Vagina (tissue), 2 donors: ENCODE measurements around the gene GALNT17. TPM values are rescaled to one million over a fixed set of nuclear protein-coding genes. Genes with fewer than 3 reads are reported as not detected.

ENCODE experiments used
- DNase-seq, 2 donors: peaks; one replicate each; pipeline ENCODE4 v3.0.0-alpha.2; 2017; ENCODE audit errors: extremely low spot score in 2 of 2
- H3K27ac ChIP-seq: fragments of 200-600 bp; sonication (generic); one replicate; pipeline ENCODE4 v1.5.1; 2019
- H3K27me3 ChIP-seq: fragments of 200-600 bp; sonication (generic); one replicate; pipeline ENCODE4 v1.5.1; 2019
- H3K36me3 ChIP-seq, 2 donors: fragments of 200-600 bp; sonication (generic); one replicate each; pipeline ENCODE4 v1.5.1; 2017 to 2019
- H3K4me1 ChIP-seq: fragments of 200-600 bp; sonication (generic); one replicate; pipeline ENCODE4 v1.5.1; 2019
- H3K4me3 ChIP-seq, 2 donors: fragments of 200-600 bp; sonication (generic); 1 replicate in 1 of 2; 2 replicates in 1 of 2; pipeline ENCODE4 v1.5.1; 2016 to 2019
- H3K9me3 ChIP-seq: fragments of 200-600 bp; sonication (generic); one replicate; pipeline ENCODE4 v1.5.1; 2019
- POLR2A ChIP-seq, 2 donors: fragments of 450-650 bp; IDR thresholded peaks; one replicate each; pipeline ENCODE4 v1.6.1; 2017; ENCODE audit warnings: antibody characterized with exemption in 2 of 2, mild to moderate bottlenecking in 2 of 2, moderate library complexity in 2 of 2
- POLR2AphosphoS5 ChIP-seq, 2 donors: sonication (generic); formaldehyde crosslinking; IDR thresholded peaks; one replicate each; pipeline ENCODE4 v1.9.0; 2017; ENCODE audit warnings: antibody characterized with exemption in 2 of 2, mild to moderate bottlenecking in 2 of 2, low read depth in 1 of 2; ENCODE audit not compliant: insufficient read depth in 1 of 2
- intact Hi-C: fragments of 100-400 bp; cut with DNase I; formaldehyde crosslinking; loops from one replicate; pipeline ENCODE4 v1.15.1; 2023
- total RNA-seq: library from RNA; depleted of rRNA; stranded (reverse); fragments of >200 nt; gene quantifications from one replicate; pipeline ENCODE4 v1.2.3, GENCODE V29; 2016
- TF ChIP-seq, protein P1 (sequence below), 3 experiments: fragments of 450-650 bp in 2 of 3; fragments of 200-600 bp in 1 of 3; sonication (generic) in 1 of 3; IDR thresholded peaks; one replicate each; pipeline ENCODE4 v1.5.1; 2017 to 2019; ENCODE audit warnings: antibody characterized with exemption in 3 of 3, mild to moderate bottlenecking in 2 of 3, moderate library complexity in 2 of 3

Gene GALNT17
- total RNA-seq, 1 donor from 2014 or later, result 3.9 TPM

GRCh38 chr7:71403202-71403946, 271.4 kb downstream of the GALNT17 start:
- DNase-seq, result no peak
- H3K36me3 ChIP-seq, result no peaks in the 10 kb centered on the region
- H3K4me3 ChIP-seq, result no peak overlapping the region
- H3K9me3 ChIP-seq, result no peaks in the 10 kb centered on the region
- H3K27ac ChIP-seq, result no peak overlapping the region
- intact Hi-C loops, result no loop called here
- H3K27me3 ChIP-seq, result no peaks in the 10 kb centered on the region
- H3K4me1 ChIP-seq, result no peaks in the 10 kb centered on the region
- TF ChIP-seq POLR2A (IDR thresholded peaks at IDR 0.05) (no peak), POLR2AphosphoS5 (IDR thresholded peaks at IDR 0.05; ENCODE audit: insufficient read depth in 1 of 2, low read depth in 1 of 2) (no peak)
- TF ChIP-seq, protein P1, sequence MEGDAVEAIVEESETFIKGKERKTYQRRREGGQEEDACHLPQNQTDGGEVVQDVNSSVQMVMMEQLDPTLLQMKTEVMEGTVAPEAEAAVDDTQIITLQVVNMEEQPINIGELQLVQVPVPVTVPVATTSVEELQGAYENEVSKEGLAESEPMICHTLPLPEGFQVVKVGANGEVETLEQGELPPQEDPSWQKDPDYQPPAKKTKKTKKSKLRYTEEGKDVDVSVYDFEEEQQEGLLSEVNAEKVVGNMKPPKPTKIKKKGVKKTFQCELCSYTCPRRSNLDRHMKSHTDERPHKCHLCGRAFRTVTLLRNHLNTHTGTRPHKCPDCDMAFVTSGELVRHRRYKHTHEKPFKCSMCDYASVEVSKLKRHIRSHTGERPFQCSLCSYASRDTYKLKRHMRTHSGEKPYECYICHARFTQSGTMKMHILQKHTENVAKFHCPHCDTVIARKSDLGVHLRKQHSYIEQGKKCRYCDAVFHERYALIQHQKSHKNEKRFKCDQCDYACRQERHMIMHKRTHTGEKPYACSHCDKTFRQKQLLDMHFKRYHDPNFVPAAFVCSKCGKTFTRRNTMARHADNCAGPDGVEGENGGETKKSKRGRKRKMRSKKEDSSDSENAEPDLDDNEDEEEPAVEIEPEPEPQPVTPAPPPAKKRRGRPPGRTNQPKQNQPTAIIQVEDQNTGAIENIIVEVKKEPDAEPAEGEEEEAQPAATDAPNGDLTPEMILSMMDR (IDR thresholded peaks at IDR 0.05), result no peak

DNA sequence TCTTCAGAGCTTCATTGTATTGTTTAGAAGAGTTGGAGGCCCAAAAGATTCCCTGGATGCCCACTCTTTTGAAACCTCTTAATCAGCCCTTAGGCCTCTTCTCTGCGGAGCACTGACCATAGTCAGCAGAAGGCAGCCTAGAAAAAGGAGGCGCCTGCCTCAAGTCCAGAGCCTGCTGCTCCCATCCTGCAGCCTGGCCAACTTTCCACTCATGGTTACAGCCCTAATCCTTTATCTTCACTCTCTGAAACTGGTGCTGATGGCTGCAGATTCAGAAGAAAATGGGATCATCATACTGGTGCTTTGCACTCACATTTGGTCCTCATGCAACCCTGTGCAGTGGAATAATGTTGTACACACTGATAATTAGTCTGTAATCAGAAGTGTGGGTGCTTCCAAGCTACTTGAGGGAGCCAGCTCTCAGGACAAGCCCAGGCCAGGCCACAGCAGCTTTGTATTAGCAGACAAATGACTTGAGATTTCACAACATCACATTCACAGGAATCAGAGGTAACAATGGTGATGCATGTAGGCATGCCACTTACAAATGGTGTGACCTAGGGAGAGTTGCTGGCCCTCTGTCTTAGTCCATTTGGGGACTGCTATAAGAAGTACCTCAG, 272.9 kb downstream of the GALNT17 start:
- no peak overlapping the region for H3K27ac ChIP-seq
- H3K36me3 ChIP-seq, result no peaks in the 10 kb centered on the region
- H3K9me3 ChIP-seq, result no peaks in the 10 kb centered on the region
- intact Hi-C loops, result no loop called here
- no peaks in the 10 kb centered on the region for H3K27me3 ChIP-seq
- no peak for DNase-seq
- H3K4me1 ChIP-seq, result no peaks in the 10 kb centered on the region
- no peak overlapping the region for H3K4me3 ChIP-seq
- TF ChIP-seq, protein P1 (IDR thresholded peaks at IDR 0.05), result no peak
- TF ChIP-seq POLR2A (IDR thresholded peaks at IDR 0.05) (no peak), POLR2AphosphoS5 (IDR thresholded peaks at IDR 0.05; ENCODE audit: insufficient read depth in 1 of 2, low read depth in 1 of 2) (no peak)

DNA sequence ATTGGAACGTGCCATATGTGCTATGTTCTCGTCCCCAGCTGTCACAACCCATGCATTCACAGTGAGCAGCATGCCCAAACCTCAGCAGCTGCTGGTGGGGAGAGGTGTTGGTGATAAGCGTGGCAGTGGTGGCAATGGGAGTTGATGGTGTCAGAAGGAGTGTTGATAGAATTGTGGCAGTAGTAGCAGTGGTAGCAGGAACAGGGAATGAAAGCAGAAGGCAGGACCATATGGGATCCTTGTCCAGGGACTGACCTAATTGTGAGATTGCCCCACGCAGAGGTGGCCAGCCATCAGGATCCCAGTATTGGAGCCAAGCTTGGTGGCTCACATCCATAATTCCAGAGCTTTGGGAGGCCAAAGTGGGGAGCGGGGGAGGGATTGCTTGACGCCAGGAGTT, 276.3 kb downstream of the GALNT17 start:
- no peak overlapping the region for H3K4me3 ChIP-seq
- no peaks in the 10 kb centered on the region for H3K27me3 ChIP-seq
- DNase-seq, result no peak
- intact Hi-C loops, result no loop called here
- H3K27ac ChIP-seq, result no peak overlapping the region
- no peaks in the 10 kb centered on the region for H3K36me3 ChIP-seq
- TF ChIP-seq POLR2A (IDR thresholded peaks at IDR 0.05), result no peak
- no peak for TF ChIP-seq POLR2AphosphoS5 (IDR thresholded peaks at IDR 0.05; ENCODE audit: insufficient read depth in 1 of 2, low read depth in 1 of 2)
- H3K9me3 ChIP-seq, result no peaks in the 10 kb centered on the region
- H3K4me1 ChIP-seq, result no peaks in the 10 kb centered on the region

DNA sequence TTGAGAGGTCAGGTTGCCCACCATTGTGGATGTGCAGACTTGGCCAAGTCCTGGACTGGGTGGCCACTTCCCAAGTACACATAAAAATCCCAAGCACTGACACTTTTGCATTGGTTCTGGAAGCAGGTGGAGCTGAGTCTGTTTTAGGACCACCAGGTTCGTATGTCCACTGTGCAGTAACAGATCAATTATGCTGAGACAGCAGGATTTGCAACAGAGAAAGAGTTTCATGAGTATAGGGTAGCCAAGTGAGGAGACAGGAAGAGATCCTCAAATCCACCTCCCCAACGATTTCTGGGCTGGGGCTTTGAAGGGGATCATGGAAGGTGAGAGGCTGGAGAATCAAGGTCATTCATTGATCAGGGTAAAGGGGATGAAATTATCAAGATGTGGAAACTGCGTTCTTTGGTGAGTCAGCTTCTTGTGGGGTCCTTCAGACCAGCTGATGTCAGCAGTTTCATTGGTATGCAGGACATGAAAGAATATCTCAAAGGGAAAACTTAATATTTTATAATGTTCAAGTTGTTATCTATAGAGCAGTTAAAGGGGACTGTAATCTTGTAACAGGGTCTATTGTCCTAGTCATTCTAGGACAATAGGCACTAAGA, 277.7 kb downstream of the GALNT17 start:
- Histone ChIP-seq H3K27me3 (no peaks in the 10 kb centered on the region), H3K9me3 (no peaks in the 10 kb centered on the region), H3K4me1 (no peaks in the 10 kb centered on the region), H3K4me3 (no peak overlapping the region), H3K27ac (no peak overlapping the region), H3K36me3 (no peaks in the 10 kb centered on the region)
- DNase-seq, result no peak
- intact Hi-C loops, result no loop called here
- TF ChIP-seq POLR2A (IDR thresholded peaks at IDR 0.05) (no peak), POLR2AphosphoS5 (IDR thresholded peaks at IDR 0.05; ENCODE audit: insufficient read depth in 1 of 2, low read depth in 1 of 2) (no peak)
- TF ChIP-seq, protein P1 (IDR thresholded peaks at IDR 0.05), result no peak

DNA sequence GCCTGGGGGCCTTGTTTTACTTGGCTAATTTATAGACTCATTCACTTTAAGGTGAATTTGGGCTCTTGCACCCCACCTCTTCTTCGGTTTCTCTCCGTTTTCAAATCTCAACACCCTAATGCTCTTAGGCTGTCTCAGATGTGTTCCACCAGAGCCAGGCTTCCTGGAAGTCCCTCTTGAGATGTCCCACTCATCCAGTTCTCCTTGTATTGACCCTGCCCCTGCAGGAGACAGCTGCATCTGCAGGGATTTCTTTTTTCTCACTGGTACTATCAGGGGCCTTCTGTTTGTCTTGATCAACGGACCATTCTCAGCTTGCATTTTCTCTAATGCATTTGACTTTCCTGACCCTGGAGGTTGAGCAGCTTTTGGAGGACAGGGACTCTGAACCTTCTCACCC, 279.5 kb downstream of the GALNT17 start:
- Histone ChIP-seq H3K27ac (no peak overlapping the region), H3K4me1 (no peaks in the 10 kb centered on the region), H3K27me3 (no peaks in the 10 kb centered on the region), H3K36me3 (no peaks in the 10 kb centered on the region), H3K9me3 (no peaks in the 10 kb centered on the region), H3K4me3 (no peak overlapping the region)
- TF ChIP-seq POLR2A (IDR thresholded peaks at IDR 0.05), result no peak
- TF ChIP-seq, protein P1 (IDR thresholded peaks at IDR 0.05), result no peak
- TF ChIP-seq POLR2AphosphoS5 (IDR thresholded peaks at IDR 0.05; ENCODE audit: insufficient read depth in 1 of 2, low read depth in 1 of 2), result no peak
- intact Hi-C loops, result no loop called here
- no peak for DNase-seq
